CD4-positive, alpha-beta T cell (primary cell): Measurements from ENCODE around the gene TSSK2. TPM values are rescaled to one million over a fixed set of nuclear protein-coding genes. Genes with fewer than 3 reads are reported as not detected.
A peak's percentile ranks its signal among the peaks of the same experiment; 100 is the strongest.

Experiments used
- ATAC-seq: fragments of 200-7000 bp; cut with Tn5 transposase; one replicate; pipeline ENCODE4 v1.10.0; 2022; ENCODE audit warnings: mild to moderate bottlenecking; ENCODE audit not compliant: poor library complexity
- CTCF ChIA-PET: fragments of 350-600 bp; sonication (Branson Sonifier 250); formaldehyde crosslinking; loops from one replicate; lab custom pipeline; 2021; ENCODE audit warnings: antibody characterized with exemption, inconsistent platforms; lab: Charles Lee
- POLR2A ChIA-PET: fragments of 350-600 bp; sonication (Branson Sonifier 250); formaldehyde crosslinking; loops from one replicate; lab custom pipeline; 2021; ENCODE audit warnings: antibody characterized with exemption, inconsistent platforms; lab: Charles Lee
- DNase-seq, 14 experiments: peaks; one replicate each; pipeline ENCODE4 v3.0.0-alpha.2; 2013 to 2020; ENCODE audit warnings: mixed read lengths in 2 of 14
- H3K27ac ChIP-seq, 2 donors: one replicate each; pipeline versions ENCODE4 v1.5.1 to v1.7.0; 2013; ENCODE audit warnings: low read length in 2 of 2, low read depth in 1 of 2, mild to moderate bottlenecking in 1 of 2
- H3K27me3 ChIP-seq, 2 experiments: 1 replicate in 1 of 2; 2 replicates in 1 of 2; pipeline versions ENCODE4 v1.6.1 to v1.7.0; 2013; ENCODE audit warnings: low read length in 2 of 2, control low read depth in 1 of 2, mild to moderate bottlenecking in 1 of 2, moderate library complexity in 1 of 2; ENCODE audit not compliant: insufficient read depth in 2 of 2, control insufficient read depth in 1 of 2
- H3K36me3 ChIP-seq: one replicate; pipeline ENCODE4 v1.6.1; 2013; ENCODE audit warnings: low read length, control low read depth; ENCODE audit not compliant: insufficient read depth
- H3K4me1 ChIP-seq: one replicate; pipeline ENCODE4 v1.6.1; 2013; ENCODE audit warnings: low read length, control low read depth; ENCODE audit not compliant: insufficient read depth
- H3K4me3 ChIP-seq: one replicate; pipeline ENCODE4 v1.5.1; 2013; ENCODE audit warnings: mild to moderate bottlenecking, low read length, moderate library complexity
- H3K9me3 ChIP-seq, 2 experiments: 1 replicate in 1 of 2; 2 replicates in 1 of 2; pipeline versions ENCODE4 v1.6.1 to v1.7.0; 2013; ENCODE audit warnings: low read length in 2 of 2, mild to moderate bottlenecking in 2 of 2, control low read depth in 1 of 2, moderate library complexity in 1 of 2; ENCODE audit not compliant: control insufficient read depth in 1 of 2, insufficient read depth in 1 of 2
- H3K27ac Mint-ChIP-seq: one replicate; pipeline ENCODE4 v1.8.0; 2020; ENCODE audit warnings: mixed read lengths
- H3K27me3 Mint-ChIP-seq: one replicate; pipeline ENCODE4 v1.8.0; 2021; ENCODE audit warnings: mixed read lengths
- H3K36me3 Mint-ChIP-seq: one replicate; pipeline ENCODE4 v1.8.0; 2021; ENCODE audit warnings: low read depth, mixed read lengths
- H3K4me1 Mint-ChIP-seq: one replicate; pipeline ENCODE4 v1.8.0; 2021; ENCODE audit warnings: low read depth, mixed read lengths
- H3K4me3 Mint-ChIP-seq: one replicate; pipeline ENCODE4 v1.8.0; 2020; ENCODE audit warnings: mild to moderate bottlenecking, mixed read lengths
- H3K9me3 Mint-ChIP-seq: one replicate; pipeline ENCODE4 v1.8.0; 2020; ENCODE audit warnings: mixed read lengths
- CTCF ChIP-seq: fragments of 200-600 bp; IDR thresholded peaks from one replicate; pipeline ENCODE4 v1.8.0; 2022; ENCODE audit warnings: antibody characterized with exemption, mild to moderate bottlenecking
- intact Hi-C, 2 experiments: fragments of 100-400 bp; cut with DNase I in 1 of 2; cut with micrococcal nuclease in 1 of 2; formaldehyde crosslinking; loops; one replicate each; pipeline versions ENCODE4 v1.15.1 to v1.9.0; 2023 to 2025; cut with DNase I, micrococcal nuclease
- total RNA-seq, 174 experiments: library from RNA in 2 of 174; stranded (reverse) in 2 of 174; gene quantifications; one replicate each; pipeline ENCODE4 v1.2.3 and lab custom pipeline; 2021 to 2026

Gene TSSK2
- total RNA-seq, 2 experiments from 2014 or later: 0.31 TPM; not detected in 1

GRCh38 chr22:19168088-19168890, 37.2 kb downstream of the TSSK2 start:
- H3K9me3 ChIP-seq: peaks cover 0 to 19% of the 10 kb centered on the region in 2 experiments
- peaks cover 41% of the 10 kb centered on the region for H3K4me1 ChIP-seq
- ChIA-PET POLR2A (no interaction called here), CTCF (no interaction called here)
- no peak overlapping the region for H3K27ac ChIP-seq
- intact Hi-C loops: no loop called here
- H3K27me3 ChIP-seq: peaks cover 44 to 45% of the 10 kb centered on the region in 2 experiments
- H3K36me3 ChIP-seq: no peaks in the 10 kb centered on the region
- DNase-seq (no peak), ATAC-seq (no peak)
- Mint-ChIP-seq H3K36me3 (peaks cover 12% of the 10 kb centered on the region), H3K9me3 (no peaks in the 10 kb centered on the region), H3K4me1 (peaks cover 36% of the 10 kb centered on the region), H3K4me3 (peak overlapping the region; percentile 64), H3K27ac (no peak overlapping the region), H3K27me3 (peaks cover 53% of the 10 kb centered on the region)
- no peak for TF ChIP-seq CTCF
- H3K4me3 ChIP-seq: no peak overlapping the region

- POLR2A ChIA-PET: interaction anchor here (0.8 kb wide), 1 partner anchor 96 kb away, joined by 3 read pairs; no protein-coding TSS in a partner anchor
- CTCF ChIA-PET: no interaction called here
- no peak overlapping the region for H3K27ac Mint-ChIP-seq
These were observed 38.2 kb downstream of the TSSK2 start for GRCh38 chr22:19169002-19169946.

More at GRCh38 chr22:19169002-19169946, 38.2 kb downstream of the TSSK2 start:
- DNase-seq: no peak
- peak overlapping the region; percentile 26 for H3K4me3 ChIP-seq
- intact Hi-C loops: no loop called here
- Mint-ChIP-seq H3K4me3 (peak overlapping the region; percentile 93), H3K36me3 (peaks cover 12% of the 10 kb centered on the region), H3K4me1 (peaks cover 37% of the 10 kb centered on the region), H3K9me3 (no peaks in the 10 kb centered on the region), H3K27me3 (peaks cover 53% of the 10 kb centered on the region)
- peaks cover 0 to 16% of the 10 kb centered on the region in 2 experiments for H3K9me3 ChIP-seq
- no peak for ATAC-seq
- H3K36me3 ChIP-seq: no peaks in the 10 kb centered on the region
- H3K27ac ChIP-seq: no peak overlapping the region
- no peak for TF ChIP-seq CTCF
- H3K4me1 ChIP-seq: peaks cover 49% of the 10 kb centered on the region
- peaks cover 42 to 44% of the 10 kb centered on the region in 2 experiments for H3K27me3 ChIP-seq
